ENCODE measurements around the gene SPPL2B.
"Not testable (repeated sequence)": the region's sequence is repeated elsewhere in the genome, so short reads cannot be mapped to it uniquely, and the experiment has no call there.

SPPL2B gene

GRCh38 chr19:2328401-2329148 lies at the start of gene SPPL2B, which contains the start of gene LSM7:
TSS of gene SPPL2B (plus strand) at chr19:2328684. CDS start at chr19:2328710, 26 bp downstream.
TSS of gene LSM7 (minus strand) at chr19:2328586. CDS start at chr19:2328566, 20 bp downstream.
- DNase-seq (ENCODE audit: low read depth): peak; percentile 91

- DNase-seq (ENCODE audit: low read depth): no peak
These were observed 47.7 kb upstream of the SPPL2B start for GRCh38 chr19:2280633-2281264.

GRCh38 chr19:2281265-2282061 lies 47.0 kb upstream of the SPPL2B start:
- DNase-seq (ENCODE audit: low read depth): not testable (repeated sequence)

- DNase-seq (ENCODE audit: low read depth): no peak
These were observed 46.2 kb upstream of the SPPL2B start, which contains the start of gene PEAK3 for GRCh38 chr19:2282062-2282861. TSS of gene PEAK3 (minus strand) at chr19:2282175. CDS start at chr19:2280931, 1,244 bp downstream.

GRCh38 chr19:2282862-2283237 lies 45.6 kb upstream of the SPPL2B start:
- no peak for DNase-seq (ENCODE audit: low read depth)

GRCh38 chr19:2283835-2284507 lies 44.5 kb upstream of the SPPL2B start:
- no peak for DNase-seq (ENCODE audit: low read depth)

- no peak for DNase-seq (ENCODE audit: low read depth)
These were observed 41.9 kb upstream of the SPPL2B start for GRCh38 chr19:2286402-2287140.

GRCh38 chr19:2287585-2288337 lies 40.7 kb upstream of the SPPL2B start:
- DNase-seq (ENCODE audit: low read depth): no peak

GRCh38 chr19:2288338-2288817 lies 40.1 kb upstream of the SPPL2B start:
- no peak for DNase-seq (ENCODE audit: low read depth)

- DNase-seq (ENCODE audit: low read depth): no peak
These were observed 39.4 kb upstream of the SPPL2B start for GRCh38 chr19:2288818-2289713.

- no peak for DNase-seq (ENCODE audit: low read depth)
These were observed 38.6 kb upstream of the SPPL2B start for GRCh38 chr19:2289714-2290435.

GRCh38 chr19:2290441-2291184 lies 37.9 kb upstream of the SPPL2B start:
- no peak for DNase-seq (ENCODE audit: low read depth)

GRCh38 chr19:2291185-2291751 lies 37.2 kb upstream of the SPPL2B start:
- DNase-seq (ENCODE audit: low read depth): no peak

GRCh38 chr19:2294687-2295335 lies 33.7 kb upstream of the SPPL2B start:
- DNase-seq (ENCODE audit: low read depth): no peak

- no peak for DNase-seq (ENCODE audit: low read depth)
These were observed 32.3 kb upstream of the SPPL2B start for GRCh38 chr19:2296141-2296540.

GRCh38 chr19:2300533-2300932 lies 28.0 kb upstream of the SPPL2B start:
- DNase-seq (ENCODE audit: low read depth): no peak
